Measurements from ENCODE around the gene CLK2. TPM values are rescaled to one million over a fixed set of nuclear protein-coding genes. Genes with fewer than 3 reads are reported as not detected.

The CLK2 gene
- total and polyA plus RNA-seq, 2 of the 13 experiments (the other 11 are each of a cell fraction or from before 2014, with no cell fraction given), result 20.1 to 73.5 TPM

DNA sequence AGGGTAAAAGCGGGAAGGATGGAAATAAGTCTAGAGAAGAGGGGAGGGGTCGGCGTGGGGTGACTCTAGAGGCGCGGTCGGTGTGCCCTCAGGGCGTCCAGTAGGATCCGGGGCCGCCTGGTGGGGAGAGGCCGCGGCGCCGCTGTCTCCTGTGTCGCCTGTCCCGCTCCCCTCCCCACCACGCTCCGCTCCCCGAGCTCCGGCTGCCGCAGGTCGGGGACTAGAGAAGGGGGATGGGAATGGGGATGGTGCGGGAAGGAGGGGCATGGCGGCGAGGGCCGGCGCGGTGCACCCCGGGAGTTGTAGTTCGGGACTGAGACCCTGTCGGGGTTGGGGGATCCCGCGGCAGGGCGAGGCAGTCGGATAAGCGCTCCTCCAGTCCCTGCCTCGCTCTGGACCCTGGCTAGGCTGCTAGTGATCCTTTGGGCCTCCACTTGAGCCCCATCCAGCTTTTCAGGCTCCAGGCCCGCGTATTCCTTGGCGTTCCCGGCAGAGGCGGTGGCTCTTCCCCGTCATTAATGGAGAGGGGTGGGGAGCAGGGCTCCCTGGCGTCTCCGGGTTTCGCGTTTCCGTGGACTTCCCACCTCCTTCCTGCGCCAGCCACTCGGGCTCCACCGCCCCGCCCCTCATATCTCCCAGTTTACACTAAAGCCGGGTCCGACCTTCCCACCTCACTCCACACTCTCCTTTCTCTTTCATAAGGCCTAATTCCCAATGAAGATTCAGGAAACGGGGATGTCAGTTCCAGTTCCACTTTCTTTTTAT lies 17.9 kb downstream of the CLK2 start, which contains the start of gene ENTREP3 (continued):
- TF ChIP-seq ZNF530 (CRISPR knock-in tag; IDR thresholded peaks at IDR 0.05; ENCODE audit: low read depth) (no peak), ZNF841 (CRISPR knock-in tag; IDR thresholded peaks at IDR 0.05; ENCODE audit: borderline replicate concordance) (no peak), ZNF124 (CRISPR knock-in tag; IDR thresholded peaks at IDR 0.05) (0 out of 2 replicates have a peak, but pooled peaks have one; percentile 50), ZNF543 (CRISPR knock-in tag; IDR thresholded peaks at IDR 0.05) (peak; percentile 77), CC2D1A (CRISPR knock-in tag; IDR thresholded peaks at IDR 0.05) (no peak), ZBTB14 (CRISPR knock-in tag; IDR thresholded peaks at IDR 0.05) (peak; percentile 43; the same call in 1 of the 2 replicates), ZNF639 (CRISPR knock-in tag; conservative IDR thresholded peaks at IDR 0.05) (peak; percentile 66; the same call in 1 of the 2 replicates), ZNF34 (CRISPR knock-in tag; IDR thresholded peaks at IDR 0.05; ENCODE audit: borderline replicate concordance) (0 out of 2 replicates have a peak, but pooled peaks have one; percentile 33), MAX (IDR thresholded peaks at IDR 0.05) (peak; percentile 61; the same call in 1 of the 2 replicates), SOX13 (IDR thresholded peaks at IDR 0.05) (no peak), SOX13 (CRISPR knock-in tag; conservative IDR thresholded peaks at IDR 0.05 in 1 of 2, IDR thresholded peaks at IDR 0.05 in 1 of 2) (no peak; a peak in 1 of 4 replicates), JARID2 (CRISPR knock-in tag; IDR thresholded peaks at IDR 0.05; ENCODE audit: insufficient replicate concordance) (no peak), ZNF598 (CRISPR knock-in tag; IDR thresholded peaks at IDR 0.05; ENCODE audit: borderline replicate concordance) (no peak), RERE (CRISPR knock-in tag; IDR thresholded peaks at IDR 0.05; ENCODE audit: low read depth) (no peak), ZNF292 (CRISPR knock-in tag; IDR thresholded peaks at IDR 0.05; ENCODE audit: borderline replicate concordance, low read depth) (no peak), MAZ (IDR thresholded peaks at IDR 0.05; ENCODE audit: borderline replicate concordance, low read depth, low read length) (peak; percentile 47; the same call in 1 of the 2 replicates), MAZ (CRISPR knock-in tag; IDR thresholded peaks at IDR 0.05; ENCODE audit: low read depth) (peak; percentile 57; the same call in 1 of the 2 replicates), ZKSCAN5 (CRISPR knock-in tag; IDR thresholded peaks at IDR 0.05) (no peak), ZNF12 (CRISPR knock-in tag; IDR thresholded peaks at IDR 0.05) (peak; percentile 50; the same call in 1 of the 2 replicates)

Measured in HepG2 (cell line).